ENCODE results near the gene GABRB1. TPM values are rescaled to one million over a fixed set of nuclear protein-coding genes. Genes with fewer than 3 reads are reported as not detected.

The GABRB1 gene
- total RNA-seq, 4 donors from 2014 or later = not detected

GRCh38 chr4:47012676-47013075 is 18.7 kb upstream of the GABRB1 start:
- no peak for DNase-seq (ENCODE audit: low spot score in 2 of 2)
- H3K4me3 ChIP-seq (ENCODE audit: low read depth, poor library complexity, severe bottlenecking) = no peak overlapping the region
- TF ChIP-seq, protein P1, sequence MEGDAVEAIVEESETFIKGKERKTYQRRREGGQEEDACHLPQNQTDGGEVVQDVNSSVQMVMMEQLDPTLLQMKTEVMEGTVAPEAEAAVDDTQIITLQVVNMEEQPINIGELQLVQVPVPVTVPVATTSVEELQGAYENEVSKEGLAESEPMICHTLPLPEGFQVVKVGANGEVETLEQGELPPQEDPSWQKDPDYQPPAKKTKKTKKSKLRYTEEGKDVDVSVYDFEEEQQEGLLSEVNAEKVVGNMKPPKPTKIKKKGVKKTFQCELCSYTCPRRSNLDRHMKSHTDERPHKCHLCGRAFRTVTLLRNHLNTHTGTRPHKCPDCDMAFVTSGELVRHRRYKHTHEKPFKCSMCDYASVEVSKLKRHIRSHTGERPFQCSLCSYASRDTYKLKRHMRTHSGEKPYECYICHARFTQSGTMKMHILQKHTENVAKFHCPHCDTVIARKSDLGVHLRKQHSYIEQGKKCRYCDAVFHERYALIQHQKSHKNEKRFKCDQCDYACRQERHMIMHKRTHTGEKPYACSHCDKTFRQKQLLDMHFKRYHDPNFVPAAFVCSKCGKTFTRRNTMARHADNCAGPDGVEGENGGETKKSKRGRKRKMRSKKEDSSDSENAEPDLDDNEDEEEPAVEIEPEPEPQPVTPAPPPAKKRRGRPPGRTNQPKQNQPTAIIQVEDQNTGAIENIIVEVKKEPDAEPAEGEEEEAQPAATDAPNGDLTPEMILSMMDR (IDR thresholded peaks at IDR 0.05) = no peak
- TF ChIP-seq POLR2A (IDR thresholded peaks at IDR 0.05) = no peak
- intact Hi-C loops (cut with DNase I; ENCODE audit: low total_unique reads) = no loop called here

DNA sequence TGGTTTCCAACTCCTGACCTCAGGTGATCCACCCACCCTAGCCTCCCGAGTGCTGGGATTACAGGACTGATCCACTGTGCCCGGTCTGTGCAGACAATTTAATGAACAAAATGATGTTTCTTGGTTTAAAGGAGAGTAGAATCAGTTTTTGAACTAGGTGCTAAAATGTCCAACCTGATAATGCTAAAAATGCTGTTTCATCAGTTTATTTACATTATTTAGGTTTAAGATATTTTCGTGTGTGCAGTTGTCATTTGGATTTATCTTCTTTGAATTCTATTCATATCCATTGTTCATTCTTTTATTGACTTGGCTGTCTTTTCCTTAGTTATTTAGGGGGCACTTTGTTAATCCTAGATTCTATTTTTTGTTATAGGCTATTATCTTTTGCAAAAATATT is 18.0 kb upstream of the GABRB1 start:
- intact Hi-C loops (cut with DNase I; ENCODE audit: low total_unique reads) = no loop called here
- no peak overlapping the region for H3K4me3 ChIP-seq (ENCODE audit: low read depth, poor library complexity, severe bottlenecking)
- WGBS, 2 donors = 80 to 84% methylated on average over 3 of the region's 3 CpGs
- no peak for TF ChIP-seq POLR2A (IDR thresholded peaks at IDR 0.05)
- TF ChIP-seq, protein P1 (IDR thresholded peaks at IDR 0.05) = no peak
- DNase-seq (ENCODE audit: low spot score in 2 of 2) = no peak

DNA sequence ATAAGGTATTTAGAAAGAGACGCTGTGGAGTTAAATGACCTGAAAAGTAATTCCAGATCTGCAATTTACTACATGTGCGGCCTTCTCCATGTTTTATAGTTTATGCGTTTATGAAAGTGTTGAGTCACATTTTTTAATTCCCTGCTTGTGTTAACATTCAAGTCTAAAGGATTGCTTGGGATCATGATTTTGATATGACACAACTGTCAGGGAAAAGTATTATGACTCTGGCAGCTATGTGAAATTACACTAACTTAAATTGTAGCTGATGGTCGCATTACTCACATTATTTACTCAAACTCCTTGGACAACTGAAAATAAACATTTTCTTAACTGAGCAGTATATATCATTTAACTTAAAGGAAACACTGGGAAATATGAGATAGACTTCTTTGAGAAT is 14.3 kb upstream of the GABRB1 start:
- H3K4me3 ChIP-seq (ENCODE audit: low read depth, poor library complexity, severe bottlenecking) = no peak overlapping the region
- intact Hi-C loops (cut with DNase I; ENCODE audit: low total_unique reads) = no loop called here
- TF ChIP-seq, protein P1 (IDR thresholded peaks at IDR 0.05) = no peak
- TF ChIP-seq POLR2A (IDR thresholded peaks at IDR 0.05) = no peak
- WGBS, 2 donors = 65 to 76% methylated on average over 4 of the region's 4 CpGs
- no peak for DNase-seq (ENCODE audit: low spot score in 2 of 2)

DNA sequence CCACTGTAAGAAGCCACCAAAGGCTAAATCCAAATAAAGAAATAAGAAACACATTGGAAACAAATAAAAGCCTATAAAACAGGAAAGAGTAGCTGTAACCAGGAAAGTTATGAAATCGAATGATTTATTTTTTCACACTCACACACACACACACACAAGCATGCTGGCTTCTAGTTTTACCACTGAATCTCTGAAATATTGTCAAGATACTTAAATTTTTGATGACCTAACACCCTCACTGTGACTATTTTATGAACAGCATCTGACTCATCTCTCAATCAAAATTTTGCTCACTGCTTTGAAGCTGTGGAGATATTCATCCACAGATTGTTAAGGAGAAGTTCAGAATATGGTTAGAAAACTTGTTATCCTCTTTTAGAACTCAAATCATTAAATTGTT is 13.9 kb upstream of the GABRB1 start:
- intact Hi-C loops (cut with DNase I; ENCODE audit: low total_unique reads) = no loop called here

DNA sequence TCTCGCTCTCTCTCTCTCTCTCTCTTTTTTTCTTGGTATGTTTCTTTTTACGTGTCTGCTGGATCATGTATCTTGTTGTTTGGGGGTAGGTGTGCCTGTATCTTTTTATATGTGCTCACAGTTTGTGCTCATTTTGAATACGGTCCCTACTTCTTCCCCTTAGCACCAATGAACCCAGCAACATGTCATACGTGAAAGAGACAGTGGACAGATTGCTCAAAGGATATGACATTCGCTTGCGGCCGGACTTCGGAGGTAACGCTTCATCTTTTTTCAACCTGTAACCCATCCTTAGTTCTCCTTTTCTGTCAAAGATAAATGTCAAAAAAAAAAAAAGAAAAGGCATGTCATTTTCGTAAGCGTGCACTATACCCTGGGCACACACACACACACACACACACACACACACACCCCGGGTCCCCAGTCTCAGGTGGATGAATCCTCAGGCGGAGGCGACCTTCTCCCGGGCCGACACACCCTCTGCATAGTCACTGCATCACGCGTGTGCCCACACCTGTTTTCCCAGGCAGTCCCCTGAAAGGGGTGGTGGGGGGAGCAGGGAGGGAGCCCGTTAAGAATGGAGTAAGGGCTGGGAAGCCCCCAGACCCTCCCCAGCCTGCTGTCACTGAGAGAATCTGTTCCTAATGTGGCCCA is 511 bp downstream of the GABRB1 start:
- TF ChIP-seq, protein P1 (IDR thresholded peaks at IDR 0.05) = no peak
- no peak for TF ChIP-seq POLR2A (IDR thresholded peaks at IDR 0.05)
- intact Hi-C loops (cut with DNase I; ENCODE audit: low total_unique reads) = no loop called here
- H3K4me3 ChIP-seq (ENCODE audit: low read depth, poor library complexity, severe bottlenecking) = peak overlapping the region; percentile 0
- DNase-seq (ENCODE audit: low spot score in 2 of 2) = no peak
- WGBS, 2 donors = 2% methylated on average over 18 of the region's 19 CpGs

More for the DNA sequence above, 13.9 kb upstream of the GABRB1 start:
- no peak for DNase-seq (ENCODE audit: low spot score in 2 of 2)
- WGBS, 2 donors = 78 to 83% methylated on average over 1 of the region's 1 CpG
- TF ChIP-seq, protein P1 (IDR thresholded peaks at IDR 0.05) = no peak
- TF ChIP-seq POLR2A (IDR thresholded peaks at IDR 0.05) = no peak
- H3K4me3 ChIP-seq (ENCODE audit: low read depth, poor library complexity, severe bottlenecking) = no peak overlapping the region
